ENCODE measurements around the gene TTC3.

The TTC3 gene

GRCh38 chr21:37226041-37226920 lies 153.2 kb downstream of the TTC3 start:
- no peak for DNase-seq

DNA sequence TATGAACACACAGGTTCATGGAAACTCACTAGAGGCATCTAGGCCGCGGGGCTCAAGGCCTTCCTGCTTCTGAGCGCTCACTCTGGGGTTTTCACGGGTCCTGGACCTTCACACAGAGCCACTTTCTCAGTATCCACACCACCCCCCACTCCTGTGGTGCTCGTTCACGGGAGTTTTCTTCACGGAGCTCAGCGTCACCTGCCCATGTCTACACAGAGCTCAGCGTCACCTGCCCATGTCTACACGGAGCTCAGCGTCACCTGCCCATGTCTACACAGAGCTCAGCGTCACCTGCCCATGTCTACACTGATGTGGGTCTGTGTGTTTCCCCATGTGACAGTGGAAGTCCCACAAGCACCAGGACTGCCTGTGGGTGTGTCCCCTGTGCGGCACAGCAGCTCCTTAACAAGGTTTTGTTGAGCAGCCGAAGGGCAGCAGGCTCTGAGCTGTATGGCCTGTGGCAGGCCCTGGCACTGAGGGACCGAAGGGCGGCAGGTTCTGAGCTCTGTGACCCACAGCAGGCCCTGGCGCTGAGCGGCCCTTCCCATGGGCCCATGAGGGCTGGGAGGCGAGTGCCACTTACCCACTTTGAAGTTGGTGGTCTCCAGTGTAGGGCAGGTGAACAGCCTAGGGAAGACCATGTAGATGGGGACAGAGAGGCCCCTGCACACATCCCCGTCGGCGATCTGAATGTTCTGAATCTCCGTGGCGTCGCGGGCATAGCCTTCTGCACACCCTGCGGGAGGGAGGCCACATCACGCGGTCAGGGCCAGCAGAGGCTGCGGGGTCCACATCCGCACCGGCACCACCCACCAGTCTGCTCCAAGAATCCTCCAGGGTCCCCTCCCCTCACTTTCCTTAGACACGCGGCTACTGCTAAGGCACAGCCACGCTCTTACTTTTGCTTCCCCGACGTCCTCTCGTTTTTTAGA lies 154.3 kb downstream of the TTC3 start:
- no peak for DNase-seq

DNA sequence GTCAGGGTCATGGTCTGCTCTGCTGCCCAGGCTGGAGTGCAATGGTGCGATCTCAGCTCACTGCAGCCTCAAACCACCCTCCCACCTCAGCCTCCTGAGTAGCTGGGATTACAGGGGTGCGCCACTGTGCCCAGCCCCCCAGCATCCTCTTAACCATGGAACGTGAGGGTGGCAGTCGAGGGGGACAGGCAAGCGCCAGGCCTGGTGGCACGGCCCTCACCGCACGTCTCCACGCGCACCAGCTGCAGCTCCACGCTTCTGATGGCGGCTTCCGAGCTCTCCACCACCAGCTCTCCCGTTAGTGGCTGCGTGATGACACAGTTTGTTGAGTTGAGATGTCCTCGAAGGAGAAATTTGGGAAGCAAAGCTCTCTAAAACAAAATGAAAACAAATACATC lies 154.9 kb downstream of the TTC3 start:
- no peak for DNase-seq

- DNase-seq: no peak
These were observed 157.7 kb downstream of the TTC3 start for GRCh38 chr21:37230632-37231248.

DNA sequence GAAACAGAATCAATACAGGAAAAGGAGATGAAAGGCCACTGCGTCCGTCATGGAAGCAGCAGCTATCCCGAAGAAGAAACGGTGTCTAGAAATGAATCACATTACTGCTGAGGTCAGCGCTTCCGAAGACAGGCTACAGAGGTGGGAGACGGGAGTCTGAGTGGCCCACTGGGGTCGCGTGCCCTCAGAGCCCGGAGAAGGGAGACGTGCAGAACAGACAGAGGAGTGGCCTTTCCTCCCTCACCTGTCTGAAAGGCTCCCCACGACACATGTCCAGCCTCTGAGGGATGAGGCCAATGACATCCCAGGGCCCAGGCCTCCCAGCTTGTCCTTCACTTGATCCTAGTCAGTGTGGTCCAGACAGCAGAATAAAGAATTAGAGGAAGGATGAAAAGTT lies 158.2 kb downstream of the TTC3 start:
- DNase-seq: no peak

GRCh38 chr21:37231671-37232070 lies 158.6 kb downstream of the TTC3 start:
- no peak for DNase-seq

DNA sequence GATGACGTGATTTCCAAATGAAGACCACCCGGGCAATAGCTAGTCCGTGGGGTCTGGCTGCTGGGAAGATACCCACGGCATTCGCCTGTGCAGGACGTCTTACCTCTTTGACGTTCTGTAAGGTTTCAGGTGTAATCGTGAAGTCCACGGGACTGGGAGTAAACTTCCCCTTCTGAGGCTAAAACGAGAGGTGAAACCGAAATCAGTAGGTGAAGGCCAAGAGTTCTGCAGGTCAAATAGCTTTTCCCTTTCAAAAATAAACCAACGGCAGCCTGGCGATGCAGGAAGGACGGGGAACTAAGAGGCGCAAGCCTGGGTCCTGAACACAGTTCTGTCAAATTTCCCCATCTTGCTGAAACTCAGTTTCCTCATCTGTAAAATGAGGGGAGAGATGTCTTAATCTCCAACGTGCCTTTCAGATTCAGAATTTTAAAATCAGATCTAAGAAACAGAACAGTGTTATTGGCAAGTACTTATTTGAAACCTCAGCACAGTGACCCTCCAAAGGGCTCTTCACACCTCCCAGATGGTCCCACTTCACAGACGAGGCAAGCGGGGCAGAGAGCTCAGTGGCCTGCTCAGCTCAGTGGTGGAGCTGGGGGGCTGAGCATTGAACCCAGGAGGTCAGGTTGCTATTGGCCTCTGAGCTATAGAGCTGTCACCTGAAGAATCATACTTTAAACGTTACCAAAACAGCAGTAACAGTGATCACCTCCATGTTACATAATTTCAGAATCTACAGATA lies 159.4 kb downstream of the TTC3 start:
- no peak for DNase-seq

- DNase-seq: no peak
These were observed 160.6 kb downstream of the TTC3 start for GRCh38 chr21:37233551-37234146.

DNA sequence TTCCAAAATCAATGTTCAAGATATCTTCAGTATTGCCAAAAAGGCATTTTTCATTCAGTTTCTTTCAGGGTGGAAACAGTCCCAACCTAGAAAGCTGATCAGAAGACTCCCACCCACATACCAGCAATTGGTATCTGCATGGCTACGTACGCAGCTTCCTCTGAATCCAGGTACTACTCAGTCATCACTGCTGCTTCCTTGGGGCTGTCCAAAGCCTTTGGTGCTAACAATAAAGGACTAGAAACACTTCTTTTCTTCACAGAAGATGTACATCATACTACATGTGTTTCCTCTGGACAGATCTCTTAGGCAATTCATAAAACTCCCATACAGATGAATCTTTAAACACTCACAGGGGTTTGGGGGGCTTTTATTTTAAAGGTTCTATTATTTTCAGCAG lies 164.3 kb downstream of the TTC3 start:
- DNase-seq: no peak

GRCh38 chr21:37237764-37238163 lies 164.7 kb downstream of the TTC3 start:
- DNase-seq: no peak

GRCh38 chr21:37240978-37241377 lies 167.9 kb downstream of the TTC3 start:
- DNase-seq: no peak

GRCh38 chr21:37241426-37241825 lies 168.4 kb downstream of the TTC3 start:
- no peak for DNase-seq

- DNase-seq: no peak
These were observed 170.9 kb downstream of the TTC3 start for GRCh38 chr21:37243961-37244360.

- DNase-seq: no peak
These were observed 171.5 kb downstream of the TTC3 start for GRCh38 chr21:37244501-37245095.

DNA sequence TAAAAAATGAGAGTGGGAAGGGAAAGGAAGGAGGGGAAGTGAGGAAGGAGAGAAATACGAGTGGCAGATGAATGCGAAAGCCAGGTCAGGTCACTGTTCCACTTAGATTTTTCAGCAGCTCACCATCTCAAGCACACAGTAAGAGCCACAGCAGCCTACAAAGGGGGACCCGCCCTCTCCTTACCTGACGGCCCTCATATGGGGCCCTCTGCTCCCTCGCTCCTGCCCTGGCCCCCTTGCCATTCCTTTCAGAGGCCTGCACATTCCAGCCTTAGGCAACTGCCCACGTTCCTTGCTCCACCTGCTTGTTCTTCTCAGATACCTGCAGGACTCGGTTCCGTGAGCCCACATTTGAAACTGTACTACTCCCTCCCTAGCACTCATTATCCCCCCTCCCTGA lies 172.1 kb downstream of the TTC3 start:
- no peak for DNase-seq

GRCh38 chr21:37248298-37248697 lies 175.2 kb downstream of the TTC3 start:
- no peak for DNase-seq

DNA sequence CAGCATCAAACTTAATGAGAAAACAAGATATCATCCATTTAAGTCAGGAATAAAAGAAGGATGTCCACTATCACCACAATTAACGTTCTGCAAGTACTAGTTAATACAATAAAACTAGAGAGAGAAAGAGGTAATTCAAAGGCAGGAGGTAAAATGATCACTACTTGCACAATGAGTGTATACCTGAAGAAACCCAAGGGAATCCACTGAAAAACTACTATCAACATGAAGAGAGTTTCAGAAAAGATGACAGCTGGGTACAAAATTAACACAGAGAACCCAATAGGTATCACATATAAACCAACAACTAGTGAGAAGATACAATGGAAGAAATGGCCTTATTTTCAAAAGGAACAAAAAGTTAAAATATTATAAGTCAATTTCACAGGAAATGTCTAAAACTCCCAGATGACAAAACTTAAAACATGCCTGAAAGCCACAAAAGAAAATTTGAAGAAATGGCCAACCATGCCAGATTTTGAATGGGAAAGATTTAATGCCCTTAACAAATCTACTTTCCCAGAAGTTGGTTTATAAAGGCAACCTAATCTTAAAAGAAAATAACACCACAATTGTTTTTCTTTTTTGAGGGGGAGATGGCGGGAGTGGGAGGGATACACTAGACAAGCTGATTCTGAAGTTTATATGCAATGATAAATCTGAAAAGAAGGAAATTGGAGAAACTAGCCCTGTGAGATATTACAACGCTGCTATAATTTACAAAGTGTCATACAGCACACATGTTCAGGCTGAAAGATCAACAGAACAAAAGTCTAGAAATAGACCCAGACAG lies 176.3 kb downstream of the TTC3 start:
- DNase-seq: no peak

GRCh38 chr21:37251294-37251634 lies 178.2 kb downstream of the TTC3 start:
- DNase-seq: no peak

Measured in NCI-H524 treated with DMSO at 0.1 percent for 48 hours (cell line).